Posterior vena cava (tissue), 2 donors: ENCODE data around the gene LENG8. TPM values are rescaled to one million over a fixed set of nuclear protein-coding genes. Genes with fewer than 3 reads are reported as not detected.
"Not testable (repeated sequence)": the region's sequence is repeated elsewhere in the genome, so short reads cannot be mapped to it uniquely, and the experiment has no call there.

Experiments used
- DNase-seq: peaks from one replicate; pipeline ENCODE4 v3.0.0-alpha.2; 2020; ENCODE audit warnings: low spot score
- intact Hi-C, 2 donors: fragments of 100-400 bp; cut with DNase I; formaldehyde crosslinking; loops; one replicate each; pipeline versions ENCODE4 v1.14.1 to v1.14.2; 2022 to 2023
- total RNA-seq, 2 donors: library from RNA; stranded (reverse); fragmentation: NEBNext Ultra II Directional; extraction: Animal tissue kit (Norgen Biotek cat#: 25700); gene quantifications; one replicate each; pipeline ENCODE4 v1.2.1, GENCODE V29; 2021
- donor health status: DM: yes; HTN: yes; CAD: no.
- donor health status: DM: yes; HTN: yes; CAD: no.

Gene LENG8
- total RNA-seq, 2 donors from 2014 or later = 113 to 140 TPM

GRCh38 chr19:54434112-54434872 lies 14.7 kb upstream of the LENG8 start:
- intact Hi-C loops = loop anchor here in 1 of 2 donors (5.0 kb wide), 1 partner anchor 1347 kb away; no protein-coding TSS in a partner anchor
- no peak for DNase-seq

GRCh38 chr19:54434873-54435214 lies 14.2 kb upstream of the LENG8 start:
- intact Hi-C loops = loop anchor here in 1 of 2 donors (5.0 kb wide), 1 partner anchor 1348 kb away; no protein-coding TSS in a partner anchor
- DNase-seq = no peak

GRCh38 chr19:54435551-54436016 lies 13.4 kb upstream of the LENG8 start:
- intact Hi-C loops = no loop called here
- DNase-seq = no peak

- DNase-seq = no peak
- intact Hi-C loops = no loop called here
These were observed 12.9 kb upstream of the LENG8 start for GRCh38 chr19:54436031-54436523.

GRCh38 chr19:54436628-54437252 lies 12.3 kb upstream of the LENG8 start:
- no peak for DNase-seq
- intact Hi-C loops = no loop called here

GRCh38 chr19:54439174-54439851 lies 9.7 kb upstream of the LENG8 start:
- intact Hi-C loops = no loop called here
- DNase-seq = no peak

- intact Hi-C loops = no loop called here
- no peak for DNase-seq
These were observed 8.4 kb upstream of the LENG8 start for GRCh38 chr19:54440641-54441040.

GRCh38 chr19:54444737-54445136 lies 4.3 kb upstream of the LENG8 start:
- intact Hi-C loops = no loop called here
- DNase-seq = no peak

GRCh38 chr19:54446349-54446748 lies 2.6 kb upstream of the LENG8 start:
- DNase-seq, intact Hi-C loops: not testable (repeated sequence)

GRCh38 chr19:54448040-54448773 lies 792 bp upstream of the LENG8 start:
- intact Hi-C loops = no loop called here
- no peak for DNase-seq

GRCh38 chr19:54449701-54450069 lies 686 bp downstream of the LENG8 start:
- DNase-seq = no peak
- intact Hi-C loops = loop anchor here in 1 of 2 donors (10.0 kb wide), 1 partner anchor 275 kb away; the partner anchor contains the start of gene TMC4

- DNase-seq = no peak
- intact Hi-C loops = loop anchor here in 1 of 2 donors (10.0 kb wide), 1 partner anchor 277 kb away; the partner anchor contains the start of gene TMC4
These were observed 2.4 kb downstream of the LENG8 start for GRCh38 chr19:54451331-54451871.

- DNase-seq = no peak
- intact Hi-C loops = loop anchor here in 1 of 2 donors (10.0 kb wide), 1 partner anchor 277 kb away; the partner anchor contains the start of gene TMC4
These were observed 3.0 kb downstream of the LENG8 start for GRCh38 chr19:54451997-54452396.

GRCh38 chr19:54452626-54453025 lies 3.6 kb downstream of the LENG8 start:
- DNase-seq = no peak
- intact Hi-C loops = loop anchor here in 1 of 2 donors (10.0 kb wide), 1 partner anchor 278 kb away; the partner anchor contains the start of gene TMC4

- no peak for DNase-seq
- intact Hi-C loops = loop anchor here in 1 of 2 donors (10.0 kb wide), 1 partner anchor 279 kb away; the partner anchor contains the start of gene TMC4
These were observed 5.2 kb downstream of the LENG8 start for GRCh38 chr19:54453921-54454780.

GRCh38 chr19:54454781-54455675 lies 6.0 kb downstream of the LENG8 start:
- DNase-seq = peak; percentile 57
- intact Hi-C loops = loop anchor here in 1 of 2 donors (10.0 kb wide), 1 partner anchor 280 kb away; the partner anchor contains the start of gene TMC4
